Astrocyte (in vitro differentiated cells and primary cell): ENCODE data around the gene OLA1. TPM values are rescaled to one million over a fixed set of nuclear protein-coding genes. Genes with fewer than 3 reads are reported as not detected.

ENCODE experiments used
- DNase-seq: peaks from one replicate; pipeline ENCODE4 v3.0.0-alpha.2; 2010; ENCODE audit warnings: low read depth
- FAIRE-seq: peaks from 2 replicates; lab custom pipeline; 2011; peaks lifted over from hg19 to GRCh38; lab: Jason Lieb, UNC
- H2AFZ ChIP-seq: 2 replicates; pipeline ENCODE4 v1.6.0; 2012; ENCODE audit warnings: low read depth, low read length, inconsistent platforms
- H3K27ac ChIP-seq: 2 replicates; pipeline ENCODE4 v1.5.1; 2011; ENCODE audit warnings: low read depth, low read length, inconsistent platforms
- H3K27me3 ChIP-seq: 2 replicates; pipeline ENCODE4 v1.6.0; 2011; ENCODE audit warnings: low read length, inconsistent platforms; ENCODE audit not compliant: insufficient read depth
- H3K36me3 ChIP-seq: 2 replicates; pipeline ENCODE4 v1.5.1; 2011; ENCODE audit warnings: low read length, inconsistent platforms; ENCODE audit not compliant: insufficient read depth
- H3K4me1 ChIP-seq: 2 replicates; pipeline ENCODE4 v1.5.1; 2011; ENCODE audit warnings: low read length, inconsistent platforms; ENCODE audit not compliant: insufficient read depth
- H3K4me2 ChIP-seq: 2 replicates; pipeline ENCODE4 v1.6.0; 2012; ENCODE audit warnings: low read length, inconsistent platforms
- H3K4me3 ChIP-seq: 2 replicates; pipeline ENCODE4 v1.5.1; 2011; ENCODE audit warnings: low read depth, mild to moderate bottlenecking, low read length, inconsistent platforms; ENCODE audit not compliant: insufficient read depth
- H3K79me2 ChIP-seq: 2 replicates; pipeline ENCODE4 v1.6.0; 2012; ENCODE audit warnings: mild to moderate bottlenecking, low read length, inconsistent platforms; ENCODE audit not compliant: insufficient read depth
- H3K9ac ChIP-seq: 2 replicates; pipeline ENCODE4 v1.6.0; 2012; ENCODE audit warnings: mild to moderate bottlenecking, low read length, inconsistent platforms
- H3K9me3 ChIP-seq: 2 replicates; pipeline ENCODE4 v1.5.1; 2012; ENCODE audit warnings: low read depth, mild to moderate bottlenecking, low read length, inconsistent platforms; ENCODE audit not compliant: insufficient read depth
- H4K20me1 ChIP-seq: 2 replicates; pipeline ENCODE4 v1.6.0; 2012; ENCODE audit warnings: low read length, inconsistent platforms; ENCODE audit not compliant: insufficient read depth
- H3K27ac Mint-ChIP-seq: one replicate; pipeline ENCODE4 v1.8.0; 2021; ENCODE audit warnings: mild to moderate bottlenecking, mixed read lengths; ENCODE audit not compliant: unreplicated experiment
- H3K27me3 Mint-ChIP-seq: one replicate; pipeline ENCODE4 v1.8.0; 2021; ENCODE audit warnings: low read depth, mixed read lengths; ENCODE audit not compliant: unreplicated experiment
- H3K36me3 Mint-ChIP-seq: one replicate; pipeline ENCODE4 v1.8.0; 2021; ENCODE audit warnings: low read depth, mixed read lengths; ENCODE audit not compliant: unreplicated experiment
- H3K4me1 Mint-ChIP-seq: one replicate; pipeline ENCODE4 v1.8.0; 2021; ENCODE audit warnings: low read depth, mixed read lengths; ENCODE audit not compliant: unreplicated experiment
- H3K4me3 Mint-ChIP-seq: one replicate; pipeline ENCODE4 v1.8.0; 2021; ENCODE audit warnings: mild to moderate bottlenecking, moderate library complexity, mixed read lengths; ENCODE audit not compliant: unreplicated experiment
- H3K9me3 Mint-ChIP-seq: one replicate; pipeline ENCODE4 v1.8.0; 2021; ENCODE audit warnings: mild to moderate bottlenecking, mixed read lengths; ENCODE audit not compliant: unreplicated experiment
- CTCF ChIP-seq: IDR thresholded peaks from 2 replicates; pipeline ENCODE4 v1.5.1; 2011; ENCODE audit warnings: low read depth, mild to moderate bottlenecking, inconsistent platforms, low read length, moderate library complexity; ENCODE audit not compliant: insufficient read depth
- EZH2 ChIP-seq: IDR thresholded peaks from 2 replicates; pipeline ENCODE4 v1.6.1; 2012; ENCODE audit warnings: mild to moderate bottlenecking, low read length, inconsistent platforms; ENCODE audit not compliant: insufficient read depth
- total RNA-seq: library from RNA; stranded (reverse); gene quantifications from 2 replicates; pipeline ENCODE4 v1.2.1, GENCODE V29; 2021

The OLA1 gene
- total RNA-seq, 1 donor from 2014 or later, result 104 TPM

DNA sequence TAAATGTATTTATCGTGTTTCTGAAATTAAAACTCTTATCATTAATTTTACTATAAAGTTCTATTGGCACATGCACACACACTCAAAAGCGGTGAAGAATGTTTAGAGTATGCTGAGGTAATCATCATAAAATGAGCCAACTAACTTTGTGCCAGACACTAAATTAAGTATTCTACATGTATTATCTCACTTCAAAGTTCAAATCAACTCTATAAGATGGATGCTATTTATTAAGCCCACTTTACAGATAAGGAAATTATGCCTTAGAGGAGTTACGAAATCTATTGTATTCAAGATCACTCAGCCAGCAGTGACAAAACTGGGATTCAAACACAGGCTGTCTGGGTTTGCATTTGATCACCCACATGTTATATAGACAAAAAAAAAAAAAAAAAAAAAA is 24.9 kb downstream of the OLA1 start:
- Histone ChIP-seq H2AFZ (no peak overlapping the region), H3K4me1 (no peaks in the 10 kb centered on the region), H3K9me3 (no peaks in the 10 kb centered on the region), H3K4me2 (no peak overlapping the region), H3K27ac (no peak overlapping the region), H3K36me3 (no peaks in the 10 kb centered on the region), H3K79me2 (peaks cover 34% of the 10 kb centered on the region), H3K9ac (no peak overlapping the region), H3K4me3 (no peak overlapping the region), H4K20me1 (peaks cover 27% of the 10 kb centered on the region), H3K27me3 (no peaks in the 10 kb centered on the region)
- DNase-seq, result peak; percentile 14
- TF ChIP-seq EZH2 (no peak), CTCF (no peak)
- no peak for FAIRE-seq
- Mint-ChIP-seq H3K4me1 (no peaks in the 10 kb centered on the region), H3K27ac (no peak overlapping the region), H3K36me3 (peaks cover 7% of the 10 kb centered on the region), H3K9me3 (no peaks in the 10 kb centered on the region), H3K27me3 (no peaks in the 10 kb centered on the region), H3K4me3 (no peak overlapping the region)

GRCh38 chr2:174222154-174222553 is 26.2 kb downstream of the OLA1 start:
- peaks cover 44% of the 10 kb centered on the region for H3K79me2 ChIP-seq
- Mint-ChIP-seq H3K4me1 (peaks cover 3% of the 10 kb centered on the region), H3K36me3 (peaks cover 7% of the 10 kb centered on the region)

More at GRCh38 chr2:174222154-174222553, 26.2 kb downstream of the OLA1 start:
- H3K9ac ChIP-seq, result no peak overlapping the region
- TF ChIP-seq CTCF (no peak), EZH2 (no peak)
- no peaks in the 10 kb centered on the region for H3K27me3 ChIP-seq
- DNase-seq (no peak), FAIRE-seq (no peak)
- no peaks in the 10 kb centered on the region for H3K4me1 ChIP-seq
- H4K20me1 ChIP-seq, result peaks cover 32% of the 10 kb centered on the region
- H3K27ac ChIP-seq, result no peak overlapping the region
- Mint-ChIP-seq H3K9me3 (no peaks in the 10 kb centered on the region), H3K27me3 (no peaks in the 10 kb centered on the region), H3K4me3 (no peak overlapping the region), H3K27ac (no peak overlapping the region)
- H3K4me3 ChIP-seq, result no peak overlapping the region
- no peaks in the 10 kb centered on the region for H3K36me3 ChIP-seq
- H3K9me3 ChIP-seq, result no peaks in the 10 kb centered on the region
- no peak overlapping the region for H2AFZ ChIP-seq
- H3K4me2 ChIP-seq, result no peak overlapping the region
